Endodermal cell (in vitro differentiated cells): ENCODE data around the gene DRP2. TPM values are rescaled to one million over a fixed set of nuclear protein-coding genes. Genes with fewer than 3 reads are reported as not detected.

ENCODE experiments used
- DNase-seq: peaks from one replicate; pipeline ENCODE4 v3.0.0-alpha.2; 2017
- H3K27ac ChIP-seq: 2 replicates; pipeline ENCODE4 v1.5.1; 2013; ENCODE audit warnings: mild to moderate bottlenecking, low read depth, low read length, moderate library complexity
- H3K27me3 ChIP-seq: 2 replicates; pipeline ENCODE4 v1.6.1; 2013; ENCODE audit warnings: mild to moderate bottlenecking, low read length, moderate library complexity; ENCODE audit not compliant: insufficient read depth, control insufficient read depth, poor library complexity, severe bottlenecking
- H3K36me3 ChIP-seq: 2 replicates; pipeline ENCODE4 v1.7.0; 2013; ENCODE audit warnings: mild to moderate bottlenecking, low read length, moderate library complexity; ENCODE audit not compliant: control insufficient read depth, insufficient read depth
- H3K4me1 ChIP-seq: one replicate; pipeline ENCODE4 v1.7.0; 2013; ENCODE audit warnings: low read length; ENCODE audit not compliant: control insufficient read depth, insufficient read depth
- H3K4me3 ChIP-seq: 2 replicates; pipeline ENCODE4 v1.5.1; 2013; ENCODE audit warnings: mild to moderate bottlenecking, low read length, moderate library complexity
- H3K9ac ChIP-seq: 2 replicates; pipeline ENCODE4 v1.6.1; 2013; ENCODE audit warnings: mild to moderate bottlenecking, low read length, moderate library complexity; ENCODE audit not compliant: poor library complexity, severe bottlenecking; ENCODE audit errors: extremely low read depth
- H3K9me3 ChIP-seq: 2 replicates; pipeline ENCODE4 v1.6.1; 2013; ENCODE audit warnings: mild to moderate bottlenecking, low read length, moderate library complexity; ENCODE audit not compliant: control insufficient read depth
- H3K27ac Mint-ChIP-seq: 2 replicates; pipeline ENCODE4 v1.8.0; 2020; ENCODE audit warnings: mixed read lengths
- H3K27me3 Mint-ChIP-seq: 2 replicates; pipeline ENCODE4 v1.8.0; 2021; ENCODE audit warnings: mild to moderate bottlenecking, mixed read lengths; ENCODE audit not compliant: insufficient read depth
- H3K36me3 Mint-ChIP-seq: 2 replicates; pipeline ENCODE4 v1.8.0; 2020; ENCODE audit warnings: low read depth, mixed read lengths
- H3K4me1 Mint-ChIP-seq: 2 replicates; pipeline ENCODE4 v1.8.0; 2020; ENCODE audit warnings: mixed read lengths
- H3K4me3 Mint-ChIP-seq: 2 replicates; pipeline ENCODE4 v1.8.0; 2020; ENCODE audit warnings: mild to moderate bottlenecking, moderate library complexity, mixed read lengths
- H3K9me3 Mint-ChIP-seq: 2 replicates; pipeline ENCODE4 v1.8.0; 2020; ENCODE audit warnings: mild to moderate bottlenecking, mixed read lengths
- CTCF ChIP-seq: fragments of 200-600 bp; sonication (generic); conservative IDR thresholded peaks from 2 replicates; pipeline ENCODE4 v1.5.0; 2021; ENCODE audit warnings: antibody characterized with exemption, mild to moderate bottlenecking
- WGBS, 2 experiments: methylation state at CpG; one replicate each; pipeline versions ENCODE4 v1.1.5 to v1.1.7; 2013; ENCODE audit warnings: missing lambda C conversion rate in 2 of 2, mixed read lengths in 1 of 2; ENCODE audit not compliant: insufficient coverage in 1 of 2, insufficient read length in 1 of 2; 5-methylcytosine and 5-hydroxymethylcytosine counted together
- total RNA-seq, 2 donors: library from RNA; stranded (reverse); fragmentation: NEBNext Ultra II Directional in 1 of 2; extraction: Animal tissue kit (Norgen Biotek cat#: 25700) in 1 of 2; gene quantifications; 2 replicates in 1 of 2; 3 replicates in 1 of 2; pipeline ENCODE4 v1.2.1, GENCODE V29; 2021

DRP2 gene
- total RNA-seq, 2 donors from 2014 or later = 0.15 to 0.91 TPM

- Mint-ChIP-seq H3K27me3 (no peaks in the 10 kb centered on the region), H3K9me3 (peaks cover 38% of the 10 kb centered on the region), H3K4me1 (no peaks in the 10 kb centered on the region), H3K36me3 (no peaks in the 10 kb centered on the region), H3K27ac (no peak overlapping the region), H3K4me3 (no peak overlapping the region)
- Histone ChIP-seq H3K4me1 (no peaks in the 10 kb centered on the region), H3K4me3 (no peak overlapping the region), H3K27me3 (no peaks in the 10 kb centered on the region), H3K9me3 (no peaks in the 10 kb centered on the region), H3K9ac (no peak overlapping the region), H3K36me3 (no peaks in the 10 kb centered on the region), H3K27ac (no peak overlapping the region)
- no peak for DNase-seq
- TF ChIP-seq CTCF = no peak
- 86% methylated on average over 1 of the region's 1 CpG; no CpG with 5 or more reads in 1 of the 2 experiments for WGBS, 2 experiments
Measured at GRCh38 chrX:101231080-101231479, 11.5 kb downstream of the DRP2 start.

GRCh38 chrX:101232316-101232715, 12.7 kb downstream of the DRP2 start:
- Histone ChIP-seq H3K27me3 (no peaks in the 10 kb centered on the region), H3K9ac (no peak overlapping the region), H3K27ac (no peak overlapping the region), H3K36me3 (no peaks in the 10 kb centered on the region), H3K9me3 (no peaks in the 10 kb centered on the region), H3K4me3 (no peak overlapping the region), H3K4me1 (no peaks in the 10 kb centered on the region)
- H3K36me3 Mint-ChIP-seq = no peaks in the 10 kb centered on the region
- peaks cover 45% of the 10 kb centered on the region for H3K9me3 Mint-ChIP-seq
- TF ChIP-seq CTCF = no peak
- DNase-seq = no peak
- H3K4me1 Mint-ChIP-seq = no peaks in the 10 kb centered on the region
- H3K4me3 Mint-ChIP-seq = no peak overlapping the region
- H3K27me3 Mint-ChIP-seq = no peaks in the 10 kb centered on the region
- 93% methylated on average over 4 of the region's 5 CpGs; no CpG with 5 or more reads in 1 of the 2 experiments for WGBS, 2 experiments
- peak overlapping the region; percentile 37 for H3K27ac Mint-ChIP-seq

GRCh38 chrX:101237041-101237440, 17.5 kb downstream of the DRP2 start:
- Mint-ChIP-seq H3K9me3 (peaks cover 49% of the 10 kb centered on the region), H3K4me3 (no peak overlapping the region), H3K36me3 (no peaks in the 10 kb centered on the region), H3K27ac (no peak overlapping the region), H3K27me3 (no peaks in the 10 kb centered on the region), H3K4me1 (no peaks in the 10 kb centered on the region)
- Histone ChIP-seq H3K36me3 (no peaks in the 10 kb centered on the region), H3K4me3 (no peak overlapping the region), H3K9me3 (no peaks in the 10 kb centered on the region), H3K9ac (no peak overlapping the region), H3K27ac (no peak overlapping the region), H3K4me1 (no peaks in the 10 kb centered on the region), H3K27me3 (no peaks in the 10 kb centered on the region)
- no peak for TF ChIP-seq CTCF
- 94 to 100% methylated on average over 1 to 2 of the region's 2 CpGs for WGBS, 2 experiments
- no peak for DNase-seq
